Transverse colon (tissue), 4 donors: ENCODE data around the gene SH3BP5L. TPM values are rescaled to one million over a fixed set of nuclear protein-coding genes. Genes with fewer than 3 reads are reported as not detected.

ENCODE experiments used
- DNase-seq: peaks from one replicate; pipeline ENCODE4 v3.0.0-alpha.2; 2019
- H3K27ac ChIP-seq, 4 donors: fragments of 200-600 bp; sonication (generic); 2 replicates each; pipeline ENCODE4 v1.5.1; 2016 to 2018; ENCODE audit warnings: inconsistent platforms in 4 of 4
- H3K27me3 ChIP-seq: fragments of 200-600 bp; sonication (generic); 2 replicates; pipeline ENCODE4 v1.5.1; 2017; ENCODE audit warnings: inconsistent platforms
- H3K36me3 ChIP-seq, 4 donors: fragments of 200-600 bp; sonication (generic); 2 replicates each; pipeline ENCODE4 v1.5.1; 2017 to 2019; ENCODE audit warnings: inconsistent platforms in 4 of 4
- H3K4me1 ChIP-seq, 4 donors: fragments of 200-600 bp; sonication (generic); 2 replicates each; pipeline ENCODE4 v1.5.1; 2017 to 2020; ENCODE audit warnings: inconsistent platforms in 4 of 4
- H3K4me3 ChIP-seq, 4 donors: fragments of 200-600 bp; sonication (generic); 1 replicate in 1 of 4; 2 replicates in 3 of 4; pipeline versions ENCODE4 v1.5.1 to v1.6.1; 2017 to 2019; ENCODE audit warnings: inconsistent platforms in 4 of 4
- H3K9me3 ChIP-seq, 2 donors: fragments of 200-600 bp; sonication (generic); 2 replicates each; pipeline ENCODE4 v1.5.1; 2017 to 2019; ENCODE audit warnings: inconsistent platforms in 2 of 2
- EP300 ChIP-seq: sonication (generic); formaldehyde crosslinking; IDR thresholded peaks from one replicate; pipeline ENCODE4 v1.6.1; 2017; ENCODE audit warnings: antibody characterized with exemption, low read depth
- POLR2A ChIP-seq: fragments of 450-650 bp; IDR thresholded peaks from one replicate; pipeline ENCODE4 v1.6.1; 2016; ENCODE audit warnings: antibody characterized with exemption, mild to moderate bottlenecking, moderate library complexity
- POLR2AphosphoS5 ChIP-seq, 3 donors: sonication (generic); formaldehyde crosslinking; IDR thresholded peaks; one replicate each; pipeline ENCODE4 v1.6.1; 2016; ENCODE audit warnings: antibody characterized with exemption in 3 of 3
- WGBS, 2 donors: methylation state at CpG; one replicate each; pipeline ENCODE4 v1.1.5; 2018; ENCODE audit warnings: low coverage in 1 of 2; 5-methylcytosine and 5-hydroxymethylcytosine counted together
- in situ Hi-C, 4 donors: fragments of 200-750 bp; cut with MboI; loops; one replicate each; pipeline versions ENCODE4 v1.15.0 to v1.15.1; 2017; ENCODE audit warnings: low sequenced_read_pairs in 3 of 4, low pct_ligation_motif_present in 1 of 4, low pct_unique_long_range_greater_than_20kb in 1 of 4
- intact Hi-C: fragments of 100-400 bp; cut with DNase I; formaldehyde crosslinking; loops from one replicate; pipeline ENCODE4 v1.15.1; 2023; ENCODE audit warnings: low total_unique reads
- total RNA-seq, 4 donors: library from RNA; depleted of rRNA; stranded (reverse); fragments of >200 nt; gene quantifications; one replicate each; pipeline ENCODE4 v1.1.0, GENCODE V29; 2016
- TF ChIP-seq, protein P1 (sequence below), 5 experiments: fragments of 200-600 bp in 3 of 5; fragments of 450-650 bp in 2 of 5; sonication (generic) in 3 of 5; IDR thresholded peaks; 1 replicate in 2 of 5; 2 replicates in 3 of 5; pipeline ENCODE4 v1.5.1; 2016 to 2017; ENCODE audit warnings: antibody characterized with exemption in 5 of 5, inconsistent platforms in 3 of 5, mild to moderate bottlenecking in 2 of 5, moderate library complexity in 1 of 5

The SH3BP5L gene
- total RNA-seq, 4 donors from 2014 or later, result 28.1 to 36.2 (median 31.4) TPM

DNA sequence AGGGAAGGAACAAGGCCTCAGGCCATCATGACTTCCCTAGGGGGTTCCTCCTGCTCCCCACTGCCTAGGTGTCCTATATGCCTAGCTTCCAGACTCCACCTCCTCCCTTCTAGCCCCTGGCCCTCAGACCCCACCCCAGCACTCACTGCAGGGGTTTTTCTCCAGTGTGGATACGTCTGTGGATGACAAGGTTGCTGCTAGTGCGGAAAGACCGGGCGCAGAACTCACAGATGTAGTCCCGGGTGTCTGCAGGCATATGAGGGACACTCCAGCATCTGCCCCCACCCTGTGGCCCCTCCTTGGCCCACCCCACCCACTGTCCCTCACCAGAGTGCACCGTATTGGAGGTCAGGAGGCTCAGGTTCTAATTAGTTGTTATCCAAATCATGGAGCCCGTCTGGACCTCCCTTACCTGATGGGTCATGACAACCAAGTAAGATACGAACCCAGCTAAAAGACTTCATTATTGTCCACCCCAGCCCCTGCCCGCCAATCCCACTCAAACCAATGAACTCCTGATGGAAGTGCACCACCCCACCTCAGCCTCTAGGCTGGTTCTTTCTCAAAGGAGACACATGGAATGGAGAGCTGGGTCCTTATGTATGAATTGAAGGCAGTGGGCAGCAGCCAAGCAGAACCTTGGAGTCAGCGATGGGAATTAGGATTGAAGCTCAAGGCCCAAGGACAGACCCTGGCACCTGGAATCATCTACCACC, 25.0 kb upstream of the SH3BP5L start:
- 88% methylated on average over 10 of the region's 10 CpGs; no CpG with 5 or more reads in 1 of the 2 donors for WGBS, 2 donors
- peaks cover 0 to 39% (median 17%) of the 10 kb centered on the region in 4 donors for H3K36me3 ChIP-seq
- in situ Hi-C loops, result no loop called here
- H3K4me1 ChIP-seq, result no peaks in the 10 kb centered on the region
- H3K4me3 ChIP-seq, result no peak overlapping the region
- no peak overlapping the region for H3K27ac ChIP-seq
- no peak for DNase-seq
- TF ChIP-seq EP300, result no peak
- no peak for TF ChIP-seq POLR2A
- no peak for TF ChIP-seq POLR2AphosphoS5 (IDR thresholded peaks at IDR 0.05)
- TF ChIP-seq, protein P1, sequence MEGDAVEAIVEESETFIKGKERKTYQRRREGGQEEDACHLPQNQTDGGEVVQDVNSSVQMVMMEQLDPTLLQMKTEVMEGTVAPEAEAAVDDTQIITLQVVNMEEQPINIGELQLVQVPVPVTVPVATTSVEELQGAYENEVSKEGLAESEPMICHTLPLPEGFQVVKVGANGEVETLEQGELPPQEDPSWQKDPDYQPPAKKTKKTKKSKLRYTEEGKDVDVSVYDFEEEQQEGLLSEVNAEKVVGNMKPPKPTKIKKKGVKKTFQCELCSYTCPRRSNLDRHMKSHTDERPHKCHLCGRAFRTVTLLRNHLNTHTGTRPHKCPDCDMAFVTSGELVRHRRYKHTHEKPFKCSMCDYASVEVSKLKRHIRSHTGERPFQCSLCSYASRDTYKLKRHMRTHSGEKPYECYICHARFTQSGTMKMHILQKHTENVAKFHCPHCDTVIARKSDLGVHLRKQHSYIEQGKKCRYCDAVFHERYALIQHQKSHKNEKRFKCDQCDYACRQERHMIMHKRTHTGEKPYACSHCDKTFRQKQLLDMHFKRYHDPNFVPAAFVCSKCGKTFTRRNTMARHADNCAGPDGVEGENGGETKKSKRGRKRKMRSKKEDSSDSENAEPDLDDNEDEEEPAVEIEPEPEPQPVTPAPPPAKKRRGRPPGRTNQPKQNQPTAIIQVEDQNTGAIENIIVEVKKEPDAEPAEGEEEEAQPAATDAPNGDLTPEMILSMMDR (IDR thresholded peaks at IDR 0.05), result no peak
- intact Hi-C loops, result no loop called here
- no peaks in the 10 kb centered on the region for H3K27me3 ChIP-seq
- H3K9me3 ChIP-seq, result no peaks in the 10 kb centered on the region

DNA sequence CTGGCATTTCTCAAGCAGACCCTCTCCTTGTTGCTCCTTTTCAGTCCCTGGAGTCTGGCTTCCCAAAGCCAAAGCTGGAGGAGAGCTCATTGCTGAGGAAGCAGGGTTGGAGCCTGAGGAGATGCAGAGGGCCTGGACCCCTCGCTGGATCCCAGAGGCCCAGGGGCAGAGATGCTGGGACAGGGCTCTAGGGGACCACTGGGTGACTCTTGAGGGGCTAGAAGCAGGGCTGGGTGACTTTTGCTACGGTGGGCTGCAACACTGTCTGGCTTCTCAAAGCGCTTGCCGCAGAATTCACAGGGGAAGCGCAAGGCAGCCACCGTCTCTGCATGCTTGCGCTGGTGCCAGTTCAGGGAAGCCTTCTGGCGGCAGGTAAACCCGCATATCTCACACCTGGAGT, 24.4 kb upstream of the SH3BP5L start:
- DNase-seq, result no peak
- Histone ChIP-seq H3K4me3 (no peak overlapping the region), H3K36me3 (peaks cover 0 to 45% (median 20%) of the 10 kb centered on the region in 4 donors), H3K4me1 (no peaks in the 10 kb centered on the region), H3K27ac (no peak overlapping the region), H3K27me3 (no peaks in the 10 kb centered on the region), H3K9me3 (no peaks in the 10 kb centered on the region)
- in situ Hi-C loops (no loop called here), intact Hi-C loops (no loop called here)
- TF ChIP-seq EP300 (no peak), POLR2A (no peak), POLR2AphosphoS5 (IDR thresholded peaks at IDR 0.05) (no peak)
- TF ChIP-seq, protein P1 (IDR thresholded peaks at IDR 0.05), result no peak
- 90% methylated on average over 9 of the region's 9 CpGs; no CpG with 5 or more reads in 1 of the 2 donors for WGBS, 2 donors

DNA sequence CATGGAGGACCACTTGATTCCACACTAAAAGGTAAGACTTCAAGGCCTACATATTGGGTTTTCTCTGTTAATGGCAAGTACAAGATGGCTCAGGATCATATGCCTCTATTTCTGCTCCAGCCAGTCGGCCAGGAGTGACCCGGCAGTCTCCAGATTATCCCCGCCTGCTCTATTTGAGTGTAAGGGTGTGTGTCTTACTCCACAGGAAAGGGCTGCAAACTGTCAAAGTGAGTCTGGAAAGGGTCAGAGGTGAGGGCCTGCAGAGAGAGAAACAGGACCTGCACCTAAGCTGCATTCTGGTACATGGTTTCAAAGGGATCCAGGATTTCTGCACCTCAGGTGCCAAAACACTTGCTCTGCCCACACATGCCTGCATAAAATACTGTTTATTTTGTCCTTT, 23.9 kb upstream of the SH3BP5L start:
- intact Hi-C loops (no loop called here), in situ Hi-C loops (no loop called here)
- H3K9me3 ChIP-seq, result no peaks in the 10 kb centered on the region
- no peak overlapping the region for H3K27ac ChIP-seq
- H3K27me3 ChIP-seq, result no peaks in the 10 kb centered on the region
- peaks cover 0 to 46% (median 22%) of the 10 kb centered on the region in 4 donors for H3K36me3 ChIP-seq
- no peak for DNase-seq
- WGBS, 2 donors, result 95% methylated on average over 3 of the region's 3 CpGs; no CpG with 5 or more reads in 1 of the 2 donors
- H3K4me1 ChIP-seq, result no peaks in the 10 kb centered on the region
- TF ChIP-seq POLR2A, result no peak
- TF ChIP-seq, protein P1 (IDR thresholded peaks at IDR 0.05), result no peak
- TF ChIP-seq EP300, result no peak
- no peak for TF ChIP-seq POLR2AphosphoS5 (IDR thresholded peaks at IDR 0.05)
- H3K4me3 ChIP-seq, result no peak overlapping the region

DNA sequence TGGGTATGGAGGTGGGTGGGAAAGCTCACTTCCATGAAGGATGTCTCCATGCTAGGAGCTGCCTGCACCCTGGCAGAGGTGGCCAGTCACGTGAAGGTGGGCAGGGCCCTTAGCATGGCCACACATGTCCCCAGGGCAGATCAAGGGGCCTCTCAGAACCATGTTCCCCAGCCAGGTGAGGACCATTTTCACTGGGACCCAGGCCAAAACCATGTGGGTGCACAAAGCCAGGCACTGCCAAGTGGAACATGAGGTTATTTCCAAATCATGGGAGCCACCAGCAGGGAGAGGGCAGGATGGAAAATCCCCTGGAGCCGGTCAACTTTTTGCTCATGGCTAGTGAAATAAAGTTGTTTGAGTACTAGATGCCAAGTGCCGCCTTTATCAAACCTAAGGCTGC, 23.4 kb upstream of the SH3BP5L start:
- in situ Hi-C loops (no loop called here), intact Hi-C loops (no loop called here)
- H3K4me1 ChIP-seq, result no peaks in the 10 kb centered on the region
- H3K9me3 ChIP-seq, result no peaks in the 10 kb centered on the region
- TF ChIP-seq EP300 (no peak), POLR2A (no peak), POLR2AphosphoS5 (IDR thresholded peaks at IDR 0.05) (no peak)
- no peak overlapping the region for H3K27ac ChIP-seq
- WGBS, 2 donors, result 87% methylated on average over 3 of the region's 3 CpGs; no CpG with 5 or more reads in 1 of the 2 donors
- peaks cover 0 to 46% (median 23%) of the 10 kb centered on the region in 4 donors for H3K36me3 ChIP-seq
- H3K4me3 ChIP-seq, result no peak overlapping the region
- DNase-seq, result no peak
- H3K27me3 ChIP-seq, result no peaks in the 10 kb centered on the region
